SJSA1 (cell line): ENCODE results near the gene FAM219A. TPM values are rescaled to one million over a fixed set of nuclear protein-coding genes. Genes with fewer than 3 reads are reported as not detected.

Experiments used
- DNase-seq, 2 experiments: peaks; one replicate each; pipeline ENCODE4 v3.0.0-alpha.2; 2015 to 2020; ENCODE audit warnings: low spot score in 2 of 2, low read depth in 1 of 2
- H3K27ac ChIP-seq: fragments of 250-450 bp; sonication (Bioruptor Pico); 2 replicates; pipeline ENCODE4 v1.5.1; 2020; ENCODE audit warnings: mild to moderate bottlenecking, moderate library complexity
- H3K27me3 ChIP-seq: fragments of 250-450 bp; sonication (Bioruptor Pico); replicated peaks from 2 replicates; pipeline ENCODE4 v1.5.1; 2020; ENCODE audit warnings: mild to moderate bottlenecking, moderate library complexity
- H3K36me3 ChIP-seq: fragments of 250-450 bp; sonication (Bioruptor Pico); 2 replicates; pipeline ENCODE4 v1.5.1; 2020; ENCODE audit warnings: mild to moderate bottlenecking
- H3K4me1 ChIP-seq: fragments of 250-450 bp; sonication (Bioruptor Pico); replicated peaks from 2 replicates; pipeline ENCODE4 v1.6.1; 2021; ENCODE audit warnings: mild to moderate bottlenecking
- H3K4me3 ChIP-seq: fragments of 250-450 bp; sonication (Bioruptor Pico); 2 replicates; pipeline ENCODE4 v1.5.1; 2020; ENCODE audit warnings: mild to moderate bottlenecking
- H3K9me3 ChIP-seq: fragments of 250-450 bp; sonication (Bioruptor Pico); replicated peaks from 2 replicates; pipeline ENCODE4 v1.5.1; 2020; ENCODE audit warnings: mild to moderate bottlenecking
- total RNA-seq: library from RNA; depleted of rRNA; stranded (reverse); fragments of >200 nt; shearing (Covaris generic); gene quantifications from 2 replicates; pipeline ENCODE4 v1.2.3, GENCODE V29; 2014

Gene FAM219A
- total RNA-seq, 1 experiment from 2014 or later, result 13.3 TPM

DNA sequence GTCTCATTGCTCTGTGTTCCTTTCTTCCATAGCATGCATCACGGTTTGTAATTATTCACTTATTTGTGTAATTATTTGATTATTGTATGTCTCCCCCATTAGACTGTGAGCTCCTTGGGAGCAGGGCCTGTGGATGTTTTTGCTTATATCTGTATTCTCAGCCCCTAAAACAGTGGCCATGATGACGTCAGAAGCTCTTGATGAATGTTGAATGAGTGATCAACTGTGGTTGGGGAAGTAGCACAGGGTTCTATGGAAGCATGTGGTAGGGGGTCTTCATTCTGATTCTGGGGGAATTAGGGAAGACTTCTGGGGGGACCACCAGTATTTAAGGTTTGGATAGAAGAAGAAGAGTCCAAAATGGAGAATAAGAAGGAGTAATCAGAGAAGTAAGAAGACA, 6.2 kb upstream of the FAM219A start:
- Histone ChIP-seq H3K9me3 (no peaks in the 10 kb centered on the region), H3K4me1 (no peaks in the 10 kb centered on the region), H3K27me3 (no peaks in the 10 kb centered on the region), H3K4me3 (no peak overlapping the region), H3K36me3 (no peaks in the 10 kb centered on the region), H3K27ac (no peak overlapping the region)
- DNase-seq, result no peak

DNA sequence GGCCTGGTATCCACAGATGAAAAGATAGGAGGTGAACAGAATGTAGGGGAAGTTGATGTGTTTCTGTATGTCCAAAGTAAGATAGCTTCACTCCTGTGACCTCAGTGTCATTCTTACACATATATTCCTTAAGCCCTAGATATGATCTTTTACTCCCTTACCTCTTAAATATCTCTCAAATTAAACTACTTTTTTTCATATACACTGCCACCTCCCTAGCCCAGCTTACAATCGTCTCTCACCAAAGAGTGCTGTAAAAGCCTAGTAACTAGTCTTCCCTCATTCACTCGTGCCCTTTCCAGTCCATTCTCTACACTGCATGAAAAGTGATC, 5.5 kb upstream of the FAM219A start:
- H3K4me1 ChIP-seq, result peaks cover 1% of the 10 kb centered on the region
- no peaks in the 10 kb centered on the region for H3K27me3 ChIP-seq
- no peak for DNase-seq
- H3K27ac ChIP-seq, result no peak overlapping the region
- no peaks in the 10 kb centered on the region for H3K36me3 ChIP-seq
- H3K4me3 ChIP-seq, result no peak overlapping the region
- H3K9me3 ChIP-seq, result no peaks in the 10 kb centered on the region

DNA sequence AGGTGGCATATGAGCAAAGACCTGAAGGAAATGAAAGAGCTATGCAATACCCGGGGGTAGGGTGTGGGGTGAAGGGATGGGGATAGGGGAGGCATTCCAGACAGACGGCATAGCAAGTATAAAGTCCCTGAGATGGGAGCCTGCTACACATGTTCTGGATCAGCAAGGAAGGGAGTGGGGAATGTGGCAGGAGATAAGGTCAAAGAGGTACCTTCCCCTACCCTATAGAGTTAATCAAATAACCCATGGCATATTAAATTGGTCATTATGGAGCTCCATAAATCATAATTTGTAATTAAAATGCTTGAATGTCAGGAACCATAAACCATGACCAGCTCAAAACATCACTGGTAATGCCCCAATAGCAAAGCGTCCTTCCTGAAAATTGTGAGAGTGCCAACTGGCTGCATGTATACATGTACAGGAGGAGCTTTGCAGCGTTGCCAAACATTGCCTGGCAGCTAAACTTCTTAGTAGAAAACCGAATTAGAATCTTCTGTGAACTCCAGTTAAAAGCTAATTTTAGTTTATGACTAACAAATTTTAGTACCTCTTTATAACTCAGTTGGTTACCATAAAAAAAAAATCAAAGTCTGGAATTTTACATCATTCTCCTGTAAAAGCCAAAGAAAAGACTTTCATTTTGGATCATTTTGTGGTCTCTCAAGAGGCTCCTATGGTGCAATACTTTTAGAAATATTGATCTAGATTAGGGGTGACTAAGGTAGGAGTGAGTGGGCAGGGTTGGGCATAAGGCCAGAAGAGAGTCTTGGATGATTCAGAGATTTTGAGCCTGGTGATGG, 4.9 kb upstream of the FAM219A start:
- H3K27me3 ChIP-seq, result no peaks in the 10 kb centered on the region
- DNase-seq, result no peak
- H3K4me3 ChIP-seq, result no peak overlapping the region
- H3K36me3 ChIP-seq, result no peaks in the 10 kb centered on the region
- H3K9me3 ChIP-seq, result no peaks in the 10 kb centered on the region
- H3K27ac ChIP-seq, result no peak overlapping the region
- peaks cover 4% of the 10 kb centered on the region for H3K4me1 ChIP-seq

- H3K27ac ChIP-seq, result no peak overlapping the region
- no peak overlapping the region for H3K4me3 ChIP-seq
- no peaks in the 10 kb centered on the region for H3K9me3 ChIP-seq
- H3K36me3 ChIP-seq, result no peaks in the 10 kb centered on the region
- DNase-seq, result no peak
- no peaks in the 10 kb centered on the region for H3K27me3 ChIP-seq
- peaks cover 10% of the 10 kb centered on the region for H3K4me1 ChIP-seq
Observed at GRCh38 chr9:34459941-34460340, 1.6 kb upstream of the FAM219A start.

- Histone ChIP-seq H3K27ac (no peak overlapping the region), H3K36me3 (no peaks in the 10 kb centered on the region), H3K27me3 (no peaks in the 10 kb centered on the region), H3K4me1 (peaks cover 10% of the 10 kb centered on the region), H3K4me3 (no peak overlapping the region), H3K9me3 (no peaks in the 10 kb centered on the region)
- no peak for DNase-seq
Observed at GRCh38 chr9:34459356-34459755, 986 bp upstream of the FAM219A start.

GRCh38 chr9:34458959-34459340, 580 bp upstream of the FAM219A start:
- DNase-seq, result no peak
- Histone ChIP-seq H3K27me3 (no peaks in the 10 kb centered on the region), H3K36me3 (no peaks in the 10 kb centered on the region)

DNA sequence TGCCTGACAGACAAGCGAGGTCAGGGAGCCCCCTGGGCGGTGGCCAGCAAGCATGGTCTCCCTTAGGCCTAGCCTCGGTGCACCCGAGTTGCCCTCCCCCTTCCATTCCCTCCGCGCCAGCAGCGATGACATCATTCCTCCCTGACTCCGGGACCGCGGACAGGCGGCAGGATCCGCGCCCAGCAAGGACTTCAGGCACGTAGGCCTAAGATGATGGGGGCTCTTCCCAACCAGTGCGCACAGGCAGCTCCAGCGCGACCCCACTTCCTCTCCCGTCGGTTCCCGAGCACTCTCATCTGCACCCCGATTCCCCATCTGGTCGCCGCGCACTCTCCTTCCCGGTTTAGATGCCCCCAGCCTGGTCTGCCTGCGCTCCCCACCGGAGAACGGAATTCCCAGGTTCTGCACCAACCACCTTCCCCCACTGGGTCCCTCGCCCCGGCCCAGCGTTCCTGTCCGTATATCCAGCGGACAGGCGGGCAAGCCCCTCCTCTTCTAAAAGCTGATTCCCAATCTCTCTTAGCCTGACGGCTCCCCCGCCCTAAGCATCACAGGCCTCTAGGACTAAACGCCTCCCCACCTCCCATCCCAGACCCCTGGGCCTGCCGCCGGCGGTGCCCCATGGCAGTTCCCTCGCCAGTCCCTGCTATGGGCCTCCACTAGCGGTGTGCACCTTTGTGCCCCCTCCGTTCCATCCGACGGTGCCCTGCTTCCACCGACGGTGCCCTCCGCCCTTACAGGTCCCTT, 931 bp downstream of the FAM219A start:
- peak overlapping the region; percentile 67 for H3K27ac ChIP-seq
- no peaks in the 10 kb centered on the region for H3K9me3 ChIP-seq
- no peaks in the 10 kb centered on the region for H3K36me3 ChIP-seq
- peak overlapping the region; percentile 61 for H3K4me3 ChIP-seq
- DNase-seq, result peak; percentile 56 to 64
- H3K4me1 ChIP-seq, result peaks cover 10% of the 10 kb centered on the region
- H3K27me3 ChIP-seq, result no peaks in the 10 kb centered on the region

More at GRCh38 chr9:34458959-34459340, 580 bp upstream of the FAM219A start:
- H3K4me1 ChIP-seq, result peaks cover 10% of the 10 kb centered on the region
- no peak overlapping the region for H3K27ac ChIP-seq
- peak overlapping the region; percentile 61 for H3K4me3 ChIP-seq
- no peaks in the 10 kb centered on the region for H3K9me3 ChIP-seq

DNA sequence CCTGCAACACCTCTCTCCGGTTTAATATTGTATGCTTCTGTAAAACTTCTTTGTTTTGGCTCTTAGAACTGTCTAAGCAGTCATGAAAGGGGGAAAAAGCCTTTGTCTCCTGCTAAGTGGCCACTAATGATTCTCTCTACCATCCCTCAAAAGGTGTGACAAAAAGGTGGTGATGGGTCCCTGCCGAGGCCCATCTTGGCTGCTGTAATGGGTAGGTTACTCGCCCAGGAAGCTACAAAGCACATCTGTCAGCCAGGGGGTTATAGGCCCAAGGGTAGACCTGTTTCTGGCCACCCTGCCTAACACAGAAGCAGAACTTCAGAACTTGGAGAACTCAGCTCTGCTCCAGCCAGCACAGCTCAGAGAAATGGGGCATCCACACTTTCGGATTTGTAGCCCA, 1.6 kb downstream of the FAM219A start:
- Histone ChIP-seq H3K9me3 (no peaks in the 10 kb centered on the region), H3K27me3 (no peaks in the 10 kb centered on the region), H3K4me3 (peak overlapping the region; percentile 61), H3K27ac (peak overlapping the region; percentile 67), H3K4me1 (peaks cover 10% of the 10 kb centered on the region), H3K36me3 (no peaks in the 10 kb centered on the region)
- DNase-seq, result no peak

DNA sequence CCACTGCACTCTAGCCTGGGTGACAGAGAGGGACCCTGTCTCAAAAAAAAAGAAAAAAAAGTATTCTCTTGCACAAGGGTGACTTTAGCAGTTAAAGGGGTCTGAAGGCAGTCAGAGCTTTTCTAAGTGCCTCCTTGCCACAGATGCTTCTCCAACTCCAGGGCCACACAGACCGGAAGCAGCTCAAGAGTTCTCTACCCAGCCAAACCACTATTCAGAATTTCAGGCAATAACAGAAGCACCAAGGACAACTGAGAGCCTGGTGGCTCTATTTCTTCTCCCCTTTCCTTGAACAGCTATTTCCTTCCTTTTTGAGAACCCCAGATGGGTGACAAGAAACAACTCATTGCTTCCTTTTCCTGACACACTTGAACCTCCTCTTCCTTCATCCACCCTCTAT, 2.2 kb downstream of the FAM219A start:
- H3K36me3 ChIP-seq, result no peaks in the 10 kb centered on the region
- no peak for DNase-seq

DNA sequence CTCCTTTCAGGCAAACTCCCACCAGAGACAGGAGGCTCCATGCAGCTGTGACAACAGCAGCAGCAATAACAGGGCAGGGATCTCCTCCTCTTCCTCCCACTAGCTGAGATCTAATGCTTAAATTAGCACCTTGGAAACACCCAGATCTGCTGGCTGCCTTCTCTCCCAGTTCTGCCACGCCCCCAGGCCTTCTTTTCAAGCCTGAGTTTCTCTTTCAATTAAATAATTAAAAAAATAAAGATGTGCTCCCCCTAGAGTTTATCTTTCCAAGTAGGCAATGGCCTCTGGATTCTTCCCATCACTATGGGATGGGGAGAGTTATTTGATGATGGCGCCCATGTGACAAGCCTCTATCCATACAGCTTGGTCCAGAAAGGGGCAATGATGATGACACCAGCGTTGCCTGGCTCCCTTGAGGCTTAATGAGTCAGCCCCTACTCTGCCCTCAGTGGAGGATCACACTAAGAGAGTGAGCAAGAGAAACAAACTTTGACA, 3.8 kb downstream of the FAM219A start:
- Histone ChIP-seq H3K9me3 (no peaks in the 10 kb centered on the region), H3K4me1 (peaks cover 10% of the 10 kb centered on the region), H3K36me3 (no peaks in the 10 kb centered on the region), H3K27ac (no peak overlapping the region), H3K4me3 (no peak overlapping the region), H3K27me3 (no peaks in the 10 kb centered on the region)
- peak; percentile 33 to 49 for DNase-seq

More for the DNA sequence above, 2.2 kb downstream of the FAM219A start:
- no peak overlapping the region for H3K4me3 ChIP-seq
- H3K9me3 ChIP-seq, result no peaks in the 10 kb centered on the region
- H3K4me1 ChIP-seq, result peaks cover 10% of the 10 kb centered on the region
- no peaks in the 10 kb centered on the region for H3K27me3 ChIP-seq
- no peak overlapping the region for H3K27ac ChIP-seq

GRCh38 chr9:34452568-34452967, 5.8 kb downstream of the FAM219A start:
- no peak for DNase-seq
- H3K36me3 ChIP-seq, result no peaks in the 10 kb centered on the region

GRCh38 chr9:34451545-34451944, 6.8 kb downstream of the FAM219A start:
- Histone ChIP-seq H3K4me3 (no peak overlapping the region), H3K9me3 (no peaks in the 10 kb centered on the region), H3K4me1 (no peaks in the 10 kb centered on the region; the same call in 1 of the 2 replicates), H3K27me3 (no peaks in the 10 kb centered on the region), H3K36me3 (no peaks in the 10 kb centered on the region), H3K27ac (no peak overlapping the region)
- DNase-seq, result no peak

More at GRCh38 chr9:34452568-34452967, 5.8 kb downstream of the FAM219A start:
- Histone ChIP-seq H3K27me3 (no peaks in the 10 kb centered on the region), H3K9me3 (no peaks in the 10 kb centered on the region), H3K27ac (no peak overlapping the region), H3K4me1 (peaks cover 6% of the 10 kb centered on the region; the same call in 1 of the 2 replicates), H3K4me3 (no peak overlapping the region)

- H3K27me3 ChIP-seq, result no peaks in the 10 kb centered on the region
- DNase-seq, result no peak
- H3K9me3 ChIP-seq, result no peaks in the 10 kb centered on the region
Observed at GRCh38 chr9:34451135-34451534, 7.2 kb downstream of the FAM219A start.

GRCh38 chr9:34450644-34451043, 7.7 kb downstream of the FAM219A start:
- no peaks in the 10 kb centered on the region for H3K9me3 ChIP-seq
- no peaks in the 10 kb centered on the region for H3K27me3 ChIP-seq
- H3K36me3 ChIP-seq, result no peaks in the 10 kb centered on the region
- no peak for DNase-seq
- no peak overlapping the region for H3K4me3 ChIP-seq
- H3K27ac ChIP-seq, result no peak overlapping the region
- no peaks in the 10 kb centered on the region for H3K4me1 ChIP-seq

More at GRCh38 chr9:34451135-34451534, 7.2 kb downstream of the FAM219A start:
- Histone ChIP-seq H3K4me1 (no peaks in the 10 kb centered on the region), H3K4me3 (no peak overlapping the region), H3K36me3 (no peaks in the 10 kb centered on the region), H3K27ac (no peak overlapping the region)
